OCI-LY1 (cell line): ENCODE measurements around the gene TP73.
A peak's percentile ranks its signal among the peaks of the same experiment; 100 is the strongest.

Experiments used
- H2AFZ ChIP-seq: fragments of 200-600 bp; sonication (generic), shearing (Covaris generic); 2 replicates; pipeline ENCODE4 v1.6.0; 2014; ENCODE audit warnings: antibody characterized with exemption, mild to moderate bottlenecking, low read length
- H3F3A ChIP-seq: fragments of 200-600 bp; sonication (generic), shearing (Covaris generic); 2 replicates; pipeline ENCODE4 v1.6.0; 2014; ENCODE audit warnings: mild to moderate bottlenecking, antibody characterized with exemption, low read length, moderate library complexity; ENCODE audit not compliant: insufficient read depth
- H3K27ac ChIP-seq: fragments of 200-600 bp; sonication (generic); 2 replicates; pipeline ENCODE4 v1.5.1; 2014; ENCODE audit warnings: low read length, mixed run types, mild to moderate bottlenecking, low read depth; ENCODE audit not compliant: poor library complexity, severe bottlenecking
- H3K27me3 ChIP-seq: fragments of 200-600 bp; sonication (generic); 2 replicates; pipeline ENCODE4 v1.6.0; 2014; ENCODE audit warnings: antibody characterized with exemption, mild to moderate bottlenecking, low read length, moderate library complexity; ENCODE audit not compliant: insufficient read depth
- H3K36me3 ChIP-seq: fragments of 200-600 bp; sonication (generic); 2 replicates; pipeline ENCODE4 v1.6.1; 2014; ENCODE audit warnings: mild to moderate bottlenecking, antibody characterized with exemption, low read length, moderate library complexity, mixed read lengths; ENCODE audit not compliant: insufficient read depth
- H3K4me1 ChIP-seq: fragments of 200-600 bp; sonication (generic); 2 replicates; pipeline ENCODE4 v1.5.1; 2014; ENCODE audit warnings: mild to moderate bottlenecking, low read length, moderate library complexity; ENCODE audit not compliant: insufficient read depth, severe bottlenecking
- H3K4me2 ChIP-seq: fragments of 200-600 bp; sonication (generic), shearing (Covaris generic); 2 replicates; pipeline ENCODE4 v1.6.1; 2014; ENCODE audit warnings: low read length
- H3K4me3 ChIP-seq: fragments of 200-600 bp; sonication (generic); 2 replicates; pipeline ENCODE4 v1.5.1; 2014; ENCODE audit warnings: low read length, low read depth, mild to moderate bottlenecking, mixed read lengths; ENCODE audit not compliant: poor library complexity, severe bottlenecking
- H3K79me2 ChIP-seq: fragments of 200-600 bp; shearing (Covaris generic); 2 replicates; pipeline ENCODE4 v1.6.1; 2016; ENCODE audit warnings: mixed run types, low read length, mixed read lengths; ENCODE audit not compliant: insufficient read depth
- H3K9ac ChIP-seq: fragments of 200-600 bp; sonication (generic), shearing (Covaris generic); 2 replicates; pipeline ENCODE4 v1.6.1; 2014; ENCODE audit warnings: mild to moderate bottlenecking, low read length, mixed read lengths
- H3K9me2 ChIP-seq: fragments of 200-600 bp; sonication (generic), shearing (Covaris generic); 2 replicates; pipeline ENCODE4 v1.6.1; 2014; ENCODE audit warnings: low read depth, mild to moderate bottlenecking, low read length, mixed read lengths
- H3K9me3 ChIP-seq: fragments of 200-600 bp; shearing (Covaris generic); 2 replicates; pipeline ENCODE4 v1.6.1; 2014; ENCODE audit warnings: low read length, mixed read lengths
- H4K20me1 ChIP-seq: fragments of 200-600 bp; sonication (generic), shearing (Covaris generic); 2 replicates; pipeline ENCODE4 v1.6.0; 2016; ENCODE audit warnings: mild to moderate bottlenecking, low read length; ENCODE audit not compliant: insufficient read depth
- EZH2 ChIP-seq: fragments of 200-600 bp; sonication (generic), shearing (Covaris generic); IDR thresholded peaks from 2 replicates; pipeline ENCODE4 v1.8.0; 2017; ENCODE audit warnings: borderline replicate concordance, mixed run types, mild to moderate bottlenecking, antibody characterized with exemption, low read length, moderate library complexity, mixed read lengths
- TF ChIP-seq, protein P1 (sequence below): fragments of 200-600 bp; sonication (generic), shearing (Covaris generic); IDR thresholded peaks from 2 replicates; pipeline ENCODE4 v1.5.1; 2017; ENCODE audit warnings: mild to moderate bottlenecking, antibody characterized with exemption, low read length, moderate library complexity, mixed read lengths

Gene TP73

DNA sequence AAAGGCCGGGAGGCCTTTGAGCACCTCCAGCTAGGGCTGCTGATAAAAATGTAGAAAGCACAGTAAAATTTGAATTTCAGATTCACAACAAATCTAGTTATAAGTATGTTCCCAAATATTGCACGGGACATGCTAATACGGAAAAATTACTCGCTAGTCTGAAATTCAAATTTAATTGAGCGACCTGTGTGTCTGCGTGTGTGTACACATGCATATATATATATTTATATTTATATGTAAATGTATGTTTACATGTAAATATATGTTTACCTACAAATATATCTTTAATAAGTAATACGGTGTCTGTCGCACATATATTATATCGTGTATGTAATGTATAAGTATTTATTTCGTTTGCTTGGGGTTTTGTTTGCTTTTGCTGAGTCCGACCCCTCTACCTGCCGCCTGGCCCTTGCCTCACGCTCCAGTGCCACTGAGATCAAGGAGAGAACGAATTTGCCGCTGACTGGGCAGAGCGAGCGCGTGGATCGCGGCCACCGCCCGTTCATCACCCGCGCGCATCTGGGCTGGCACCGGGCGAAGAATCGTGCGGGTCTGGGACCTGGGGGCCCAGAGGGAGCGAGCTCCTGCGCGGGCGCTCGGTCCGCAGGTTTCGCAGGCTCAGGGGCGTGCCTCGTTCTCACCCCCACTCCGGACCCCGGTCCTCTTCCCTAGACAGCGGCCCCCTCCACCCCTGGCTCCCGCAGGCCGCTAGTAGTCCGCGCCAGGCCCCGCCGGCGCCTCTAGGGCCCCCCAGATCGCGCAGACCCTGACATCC lies 1.9 kb upstream of the TP73 start:
- H3K79me2 ChIP-seq: no peaks in the 10 kb centered on the region
- H3K9ac ChIP-seq: no peak overlapping the region
- H3K4me3 ChIP-seq: peak overlapping the region; percentile 81
- H3K27me3 ChIP-seq: no peaks in the 10 kb centered on the region; the same call in 1 of the 2 replicates
- no peaks in the 10 kb centered on the region for H3F3A ChIP-seq
- no peak overlapping the region for H2AFZ ChIP-seq
- H3K9me3 ChIP-seq: no peaks in the 10 kb centered on the region
- H3K4me1 ChIP-seq: peaks cover 15% of the 10 kb centered on the region
- no peaks in the 10 kb centered on the region for H4K20me1 ChIP-seq
- TF ChIP-seq EZH2: no peak
- TF ChIP-seq, protein P1, sequence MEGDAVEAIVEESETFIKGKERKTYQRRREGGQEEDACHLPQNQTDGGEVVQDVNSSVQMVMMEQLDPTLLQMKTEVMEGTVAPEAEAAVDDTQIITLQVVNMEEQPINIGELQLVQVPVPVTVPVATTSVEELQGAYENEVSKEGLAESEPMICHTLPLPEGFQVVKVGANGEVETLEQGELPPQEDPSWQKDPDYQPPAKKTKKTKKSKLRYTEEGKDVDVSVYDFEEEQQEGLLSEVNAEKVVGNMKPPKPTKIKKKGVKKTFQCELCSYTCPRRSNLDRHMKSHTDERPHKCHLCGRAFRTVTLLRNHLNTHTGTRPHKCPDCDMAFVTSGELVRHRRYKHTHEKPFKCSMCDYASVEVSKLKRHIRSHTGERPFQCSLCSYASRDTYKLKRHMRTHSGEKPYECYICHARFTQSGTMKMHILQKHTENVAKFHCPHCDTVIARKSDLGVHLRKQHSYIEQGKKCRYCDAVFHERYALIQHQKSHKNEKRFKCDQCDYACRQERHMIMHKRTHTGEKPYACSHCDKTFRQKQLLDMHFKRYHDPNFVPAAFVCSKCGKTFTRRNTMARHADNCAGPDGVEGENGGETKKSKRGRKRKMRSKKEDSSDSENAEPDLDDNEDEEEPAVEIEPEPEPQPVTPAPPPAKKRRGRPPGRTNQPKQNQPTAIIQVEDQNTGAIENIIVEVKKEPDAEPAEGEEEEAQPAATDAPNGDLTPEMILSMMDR: no peak
- no peaks in the 10 kb centered on the region for H3K9me2 ChIP-seq
- H3K27ac ChIP-seq: no peak overlapping the region
- H3K4me2 ChIP-seq: peak overlapping the region; percentile 71
- peaks cover 6% of the 10 kb centered on the region; the same call in 1 of the 2 replicates for H3K36me3 ChIP-seq

DNA sequence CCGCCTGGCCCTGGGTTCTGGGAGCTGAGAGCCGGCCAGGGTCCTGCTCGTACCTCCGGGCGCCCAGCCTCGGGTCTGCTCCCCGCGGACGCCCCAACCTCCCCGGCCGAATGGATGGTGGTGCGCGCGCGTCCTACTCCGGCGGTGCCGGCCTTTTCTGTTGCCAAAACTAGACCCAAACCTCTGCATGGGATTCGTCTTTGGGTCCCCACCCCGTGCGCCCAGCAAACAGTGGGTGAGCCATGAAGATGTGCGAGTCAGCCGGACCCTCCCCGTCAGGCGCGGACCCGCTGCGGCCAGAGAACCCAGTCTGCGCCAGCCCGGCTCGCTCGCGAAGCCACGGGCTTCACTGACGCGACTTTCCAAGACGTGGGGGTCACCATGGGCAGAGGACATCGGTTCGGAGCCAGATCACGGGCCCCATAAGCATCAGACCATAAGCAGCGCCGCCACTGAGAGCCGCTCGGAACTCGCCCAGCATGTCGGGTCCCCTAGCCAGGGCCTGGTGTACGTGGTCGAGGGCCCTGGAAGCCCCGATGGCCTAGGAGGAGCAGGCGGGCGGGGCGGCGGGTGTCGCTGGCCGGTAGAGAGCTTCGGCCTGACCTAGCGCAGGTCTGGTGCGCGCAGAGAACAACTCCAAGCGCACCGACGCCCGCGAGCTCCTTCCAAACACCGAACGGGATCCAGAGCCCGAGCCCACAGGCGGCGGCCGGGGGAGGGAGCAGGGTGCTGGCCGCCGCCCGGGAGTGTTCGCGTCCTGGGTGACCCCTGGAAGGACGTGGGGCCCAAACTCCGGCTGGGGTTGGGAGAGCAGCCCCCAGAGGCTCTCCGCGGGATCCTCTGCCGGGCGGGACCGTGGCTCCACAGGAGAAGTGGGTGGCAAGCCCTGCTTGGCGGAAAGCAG lies 1.0 kb upstream of the TP73 start:
- H3K9me2 ChIP-seq: no peaks in the 10 kb centered on the region
- no peaks in the 10 kb centered on the region for H3F3A ChIP-seq
- no peaks in the 10 kb centered on the region for H4K20me1 ChIP-seq
- H2AFZ ChIP-seq: no peak overlapping the region
- H3K4me2 ChIP-seq: peak overlapping the region; percentile 47; the same call in 1 of the 2 replicates
- H3K4me3 ChIP-seq: no peak overlapping the region
- H3K27me3 ChIP-seq: peaks cover 2% of the 10 kb centered on the region; the same call in 1 of the 2 replicates
- H3K9me3 ChIP-seq: no peaks in the 10 kb centered on the region
- peaks cover 24% of the 10 kb centered on the region for H3K4me1 ChIP-seq
- H3K79me2 ChIP-seq: no peaks in the 10 kb centered on the region
- H3K36me3 ChIP-seq: peaks cover 6% of the 10 kb centered on the region; the same call in 1 of the 2 replicates
- no peak overlapping the region for H3K27ac ChIP-seq
- TF ChIP-seq, protein P1: no peak
- TF ChIP-seq EZH2: no peak
- H3K9ac ChIP-seq: no peak overlapping the region

DNA sequence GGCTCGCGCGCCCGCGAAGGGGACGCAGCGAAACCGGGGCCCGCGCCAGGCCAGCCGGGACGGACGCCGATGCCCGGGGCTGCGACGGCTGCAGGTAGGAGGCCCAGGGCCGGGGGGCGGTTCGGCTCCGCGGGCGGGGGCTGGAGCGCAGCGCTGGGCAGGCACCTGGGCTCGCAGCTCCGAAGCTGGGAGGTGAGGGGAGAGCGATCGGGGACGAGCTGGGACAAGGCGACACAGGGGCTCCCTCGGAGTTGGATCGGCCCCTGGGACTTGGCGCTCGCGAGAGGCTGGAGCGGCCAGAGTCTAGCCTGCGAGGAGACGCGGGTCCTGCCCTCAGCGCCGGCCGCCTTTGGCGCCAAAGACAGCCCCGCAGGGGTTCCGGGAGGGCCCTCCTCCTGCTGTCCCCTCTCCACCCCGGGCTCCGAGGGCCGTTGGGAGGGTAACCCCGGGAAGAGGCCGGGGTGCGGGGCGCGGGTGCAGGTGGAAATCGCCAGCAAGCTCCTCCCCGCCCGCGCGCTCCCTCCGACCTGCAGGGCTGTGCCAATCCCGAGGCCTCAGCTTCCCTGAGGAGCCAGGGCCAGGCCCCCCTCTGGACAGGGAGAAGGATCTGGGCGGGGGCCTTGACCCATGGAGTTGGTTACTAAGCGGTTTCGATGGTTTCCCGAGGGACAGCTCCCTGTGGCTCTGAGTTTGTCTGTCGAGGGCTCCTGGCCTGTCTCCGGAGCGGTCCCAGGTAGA lies 401 bp downstream of the TP73 start:
- no peak overlapping the region for H3K27ac ChIP-seq

More for the DNA sequence above, 401 bp downstream of the TP73 start:
- no peak for TF ChIP-seq EZH2
- TF ChIP-seq, protein P1: no peak
- no peak overlapping the region for H2AFZ ChIP-seq
- H3K9ac ChIP-seq: no peak overlapping the region
- peaks cover 5% of the 10 kb centered on the region; the same call in 1 of the 2 replicates for H3K27me3 ChIP-seq
- H3K4me2 ChIP-seq: peak overlapping the region; percentile 47
- H3K36me3 ChIP-seq: no peaks in the 10 kb centered on the region
- peaks cover 27% of the 10 kb centered on the region for H3K4me1 ChIP-seq
- H3K9me2 ChIP-seq: no peaks in the 10 kb centered on the region
- H3K79me2 ChIP-seq: no peaks in the 10 kb centered on the region
- no peaks in the 10 kb centered on the region for H3F3A ChIP-seq
- H4K20me1 ChIP-seq: no peaks in the 10 kb centered on the region
- no peaks in the 10 kb centered on the region for H3K9me3 ChIP-seq
- H3K4me3 ChIP-seq: peak overlapping the region; percentile 36
